ENCODE data around the gene TMEM145. TPM values are rescaled to one million over a fixed set of nuclear protein-coding genes. Genes with fewer than 3 reads are reported as not detected.

TMEM145 gene
- total RNA-seq, 1 experiment from 2014 or later = 3.0 TPM

GRCh38 chr19:42294471-42295137 is 18.5 kb upstream of the TMEM145 start:
- H3K4me3 ChIP-seq (ENCODE audit: low read depth in 2 of 2, low read length in 2 of 2) = no peak overlapping the region
- BruUV-seq (replicated peaks) = no TSS peak
- H3K27ac ChIP-seq (ENCODE audit: low read length) = no peak overlapping the region
- TF ChIP-seq TCF7L2 (IDR thresholded peaks at IDR 0.05; ENCODE audit: low read depth, low read length) = no peak
- no peak for TF ChIP-seq SIN3A (IDR thresholded peaks at IDR 0.05; ENCODE audit: borderline replicate concordance, insufficient read depth, low read depth, low read length)
- TF ChIP-seq CTCF (IDR thresholded peaks at IDR 0.05) = no peak
- no peak for TF ChIP-seq POLR2AphosphoS5 (IDR thresholded peaks at IDR 0.05; ENCODE audit: low read depth, low read length)
- no peak for TF ChIP-seq REST (IDR thresholded peaks at IDR 0.05; ENCODE audit: insufficient read depth in 1 of 2, low read depth in 2 of 2, low read length in 1 of 2)
- no peak for DNase-seq (ENCODE audit: low read depth, low spot score)
- H3K27me3 ChIP-seq (ENCODE audit: control insufficient read depth, insufficient read depth, low read length) = no peaks in the 10 kb centered on the region
- CTCF ChIA-PET = no interaction called here
- POLR2A ChIA-PET = no interaction called here
- H3K36me3 ChIP-seq (ENCODE audit: control insufficient read depth, insufficient read depth, low read length) = no peaks in the 10 kb centered on the region
- no peaks in the 10 kb centered on the region for H3K9me3 ChIP-seq (ENCODE audit: control insufficient read depth, insufficient read depth, low read depth, low read length)
- intact Hi-C loops (cut with micrococcal nuclease; ENCODE audit: unreplicated experiment) = no loop called here
- in situ Hi-C loops (cut with HindIII; ENCODE audit: low pct_unique_long_range_greater_than_20kb, low sequenced_read_pairs) = no loop called here
- ATAC-seq = no peak
- H3K4me1 ChIP-seq (ENCODE audit: control insufficient read depth, insufficient read depth, low read length) = no peaks in the 10 kb centered on the region

- POLR2A ChIA-PET = no interaction called here
- Histone ChIP-seq H3K9me3 (ENCODE audit: control insufficient read depth, insufficient read depth, low read depth, low read length) (no peaks in the 10 kb centered on the region), H3K27ac (ENCODE audit: low read length) (no peak overlapping the region), H3K4me1 (ENCODE audit: control insufficient read depth, insufficient read depth, low read length) (no peaks in the 10 kb centered on the region), H3K36me3 (ENCODE audit: control insufficient read depth, insufficient read depth, low read length) (no peaks in the 10 kb centered on the region), H3K27me3 (ENCODE audit: control insufficient read depth, insufficient read depth, low read length) (no peaks in the 10 kb centered on the region), H3K4me3 (ENCODE audit: low read depth in 2 of 2, low read length in 2 of 2) (no peak overlapping the region)
- in situ Hi-C loops (cut with HindIII; ENCODE audit: low pct_unique_long_range_greater_than_20kb, low sequenced_read_pairs) = no loop called here
- no peak for ATAC-seq
- intact Hi-C loops (cut with micrococcal nuclease; ENCODE audit: unreplicated experiment) = no loop called here
- CTCF ChIA-PET = interaction anchor here (0.6 kb wide), 1 partner anchor 49 kb away, joined by 3 read pairs; no protein-coding TSS in a partner anchor
- DNase-seq (ENCODE audit: low read depth, low spot score) = no peak
- TF ChIP-seq TCF7L2 (IDR thresholded peaks at IDR 0.05; ENCODE audit: low read depth, low read length) = no peak
- TF ChIP-seq SIN3A (IDR thresholded peaks at IDR 0.05; ENCODE audit: borderline replicate concordance, insufficient read depth, low read depth, low read length) = no peak
- TF ChIP-seq POLR2AphosphoS5 (IDR thresholded peaks at IDR 0.05; ENCODE audit: low read depth, low read length) = no peak
- TF ChIP-seq CTCF (IDR thresholded peaks at IDR 0.05) = no peak
- no peak for TF ChIP-seq REST (IDR thresholded peaks at IDR 0.05; ENCODE audit: insufficient read depth in 1 of 2, low read depth in 2 of 2, low read length in 1 of 2)
- no TSS peak for BruUV-seq (replicated peaks)
Observed at GRCh38 chr19:42295342-42295741, 17.8 kb upstream of the TMEM145 start.

Data from Panc1 (cell line).